LNCaP clone FGC (cell line): ENCODE data around the gene MYMK.

ENCODE experiments used
- DNase-seq: peaks from one replicate; pipeline ENCODE4 v3.0.0-alpha.2; 2011; ENCODE audit warnings: low read depth
- H3K4me3 ChIP-seq: 2 replicates; pipeline ENCODE4 v1.5.1; 2011; ENCODE audit warnings: mild to moderate bottlenecking, low read depth, low read length, control low read depth
- CTCF ChIP-seq: IDR thresholded peaks from 2 replicates; pipeline ENCODE4 v1.5.1; 2012; ENCODE audit warnings: mild to moderate bottlenecking; ENCODE audit not compliant: control insufficient read depth, insufficient read depth; ENCODE audit errors: extremely low read depth

Gene MYMK

GRCh38 chr9:133524679-133525228 is at the start of gene MYMK:
Gene MYMK, minus strand, starts transcription at chr9:133524959. Its CDS starts 115 bp downstream, at chr9:133524844.
- no peak for TF ChIP-seq CTCF

GRCh38 chr9:133573791-133574515 is 49.2 kb upstream of the MYMK start:
- no peak for DNase-seq
- no peak for TF ChIP-seq CTCF
- no peak overlapping the region for H3K4me3 ChIP-seq

More at GRCh38 chr9:133524679-133525228, at the start of gene MYMK:
- DNase-seq, result no peak
- no peak within 1 kb of the TSS for H3K4me3 ChIP-seq

- TF ChIP-seq CTCF, result no peak
- peak; percentile 76 for DNase-seq
- H3K4me3 ChIP-seq, result no peak overlapping the region
Observed at GRCh38 chr9:133572821-133573361, 48.1 kb upstream of the MYMK start.

GRCh38 chr9:133571896-133572595 is 47.3 kb upstream of the MYMK start:
- H3K4me3 ChIP-seq, result no peak overlapping the region
- TF ChIP-seq CTCF, result no peak
- DNase-seq, result no peak

GRCh38 chr9:133571391-133571890 is 46.7 kb upstream of the MYMK start:
- no peak for TF ChIP-seq CTCF
- DNase-seq, result no peak
- no peak overlapping the region for H3K4me3 ChIP-seq

- no peak for TF ChIP-seq CTCF
- no peak for DNase-seq
- no peak overlapping the region for H3K4me3 ChIP-seq
Observed at GRCh38 chr9:133570691-133571080, 45.9 kb upstream of the MYMK start.
